Progenitor cell of endocrine pancreas (in vitro differentiated cells): ENCODE results near the gene DNM2. TPM values are rescaled to one million over a fixed set of nuclear protein-coding genes. Genes with fewer than 3 reads are reported as not detected.

Experiments
- DNase-seq: peaks from one replicate; pipeline ENCODE4 v3.0.0; 2021; ENCODE audit warnings: low spot score; ENCODE audit not compliant: unreplicated experiment
- H3K27ac Mint-ChIP-seq: 2 replicates; pipeline ENCODE4 v1.8.0; 2021; ENCODE audit warnings: mild to moderate bottlenecking, moderate library complexity, mixed read lengths
- H3K27me3 Mint-ChIP-seq: 2 replicates; pipeline ENCODE4 v1.8.0; 2021; ENCODE audit warnings: mixed read lengths
- H3K36me3 Mint-ChIP-seq: 2 replicates; pipeline ENCODE4 v1.8.0; 2022; ENCODE audit warnings: mixed read lengths; ENCODE audit not compliant: insufficient read depth
- H3K4me1 Mint-ChIP-seq: 2 replicates; pipeline ENCODE4 v1.8.0; 2021; ENCODE audit warnings: low read depth, mixed read lengths
- H3K4me3 Mint-ChIP-seq: 2 replicates; pipeline ENCODE4 v1.8.0; 2021; ENCODE audit warnings: low read depth, mild to moderate bottlenecking, moderate library complexity, mixed read lengths
- H3K9me3 Mint-ChIP-seq: 2 replicates; pipeline ENCODE4 v1.8.0; 2021; ENCODE audit warnings: low read depth, mixed read lengths
- CTCF ChIP-seq: fragments of 200-600 bp; sonication (generic); IDR thresholded peaks from one replicate; pipeline ENCODE4 v1.5.0; 2021; ENCODE audit warnings: antibody characterized with exemption, mild to moderate bottlenecking; ENCODE audit not compliant: unreplicated experiment
- total RNA-seq: library from RNA; stranded (reverse); gene quantifications from 2 replicates; pipeline ENCODE4 v1.2.1, GENCODE V29; 2021

DNM2 gene
- total RNA-seq, 1 donor from 2014 or later, result 124 TPM

- no peaks in the 10 kb centered on the region for H3K4me1 Mint-ChIP-seq
- no peaks in the 10 kb centered on the region for H3K27me3 Mint-ChIP-seq
- H3K27ac Mint-ChIP-seq, result no peak overlapping the region
- H3K9me3 Mint-ChIP-seq, result no peaks in the 10 kb centered on the region
- DNase-seq, result no peak
- H3K4me3 Mint-ChIP-seq, result no peak overlapping the region
- H3K36me3 Mint-ChIP-seq, result peaks cover 4% of the 10 kb centered on the region
- no peak for TF ChIP-seq CTCF
These were observed 41.1 kb downstream of the DNM2 start for GRCh38 chr19:10758978-10759377.

- Mint-ChIP-seq H3K9me3 (no peaks in the 10 kb centered on the region), H3K4me3 (no peak overlapping the region), H3K4me1 (no peaks in the 10 kb centered on the region), H3K27ac (no peak overlapping the region), H3K36me3 (peaks cover 4% of the 10 kb centered on the region), H3K27me3 (no peaks in the 10 kb centered on the region)
- no peak for DNase-seq
- no peak for TF ChIP-seq CTCF
These were observed 42.5 kb downstream of the DNM2 start for GRCh38 chr19:10760273-10760944.

DNA sequence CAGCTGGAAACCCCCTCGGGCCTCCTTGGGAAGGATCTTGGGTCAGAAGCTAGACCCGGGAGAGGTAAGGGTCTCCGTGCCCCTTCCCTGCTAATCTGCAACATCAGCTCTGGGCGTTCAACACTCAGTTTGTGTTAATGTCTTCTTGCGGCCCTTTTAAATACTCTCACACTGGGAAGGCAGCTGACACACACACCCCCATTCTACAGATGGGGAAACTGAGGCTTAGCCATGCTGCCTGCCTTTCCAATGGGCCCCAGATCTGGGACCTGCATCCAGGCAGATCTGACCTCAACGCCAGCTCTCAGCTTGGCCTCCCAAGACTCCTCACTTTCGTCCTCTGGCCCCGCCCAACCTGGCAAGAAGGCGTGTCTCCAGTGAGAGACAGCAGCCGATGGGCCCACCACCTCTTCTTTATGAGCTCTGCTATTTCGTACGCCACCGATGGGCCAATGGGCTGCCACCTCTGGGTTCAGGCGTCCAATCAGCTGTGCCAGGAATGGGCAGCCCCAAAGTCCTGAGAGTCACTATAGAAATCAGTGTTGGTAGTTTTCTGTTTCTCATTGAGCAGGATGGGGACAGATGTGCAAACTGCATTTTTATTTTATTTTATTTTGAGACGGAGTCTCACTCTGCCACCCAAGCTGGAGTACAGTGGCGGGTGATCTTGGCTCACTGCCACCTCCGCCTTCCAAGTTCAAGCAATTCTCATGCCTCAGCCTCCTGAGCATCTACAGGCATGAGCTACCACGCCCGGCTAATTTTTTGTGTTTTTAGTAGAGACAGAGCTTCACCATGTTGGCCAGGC, 43.8 kb downstream of the DNM2 start:
- Mint-ChIP-seq H3K36me3 (peaks cover 4% of the 10 kb centered on the region), H3K4me1 (no peaks in the 10 kb centered on the region), H3K4me3 (no peak overlapping the region), H3K9me3 (no peaks in the 10 kb centered on the region), H3K27me3 (no peaks in the 10 kb centered on the region), H3K27ac (no peak overlapping the region)
- no peak for TF ChIP-seq CTCF
- DNase-seq, result no peak

GRCh38 chr19:10762656-10763055, 44.8 kb downstream of the DNM2 start:
- no peaks in the 10 kb centered on the region for H3K9me3 Mint-ChIP-seq
- DNase-seq, result no peak
- peaks cover 4% of the 10 kb centered on the region for H3K36me3 Mint-ChIP-seq
- H3K27me3 Mint-ChIP-seq, result no peaks in the 10 kb centered on the region
- no peak overlapping the region for H3K4me3 Mint-ChIP-seq
- no peak for TF ChIP-seq CTCF
- H3K4me1 Mint-ChIP-seq, result no peaks in the 10 kb centered on the region
- no peak overlapping the region for H3K27ac Mint-ChIP-seq

GRCh38 chr19:10763411-10763810, 45.5 kb downstream of the DNM2 start:
- Mint-ChIP-seq H3K9me3 (no peaks in the 10 kb centered on the region), H3K27me3 (no peaks in the 10 kb centered on the region), H3K4me3 (no peak overlapping the region), H3K36me3 (peaks cover 4% of the 10 kb centered on the region), H3K4me1 (no peaks in the 10 kb centered on the region), H3K27ac (peak overlapping the region; percentile 45)
- TF ChIP-seq CTCF, result no peak
- no peak for DNase-seq
